IPS-15b (cell line): ENCODE measurements around the gene TCEAL4.
"Not testable (repeated sequence)": the region's sequence is repeated elsewhere in the genome, so short reads cannot be mapped to it uniquely, and the experiment has no call there.

Experiments used
- H3K27me3 ChIP-seq: one replicate; pipeline ENCODE4 v1.6.1; 2013; ENCODE audit warnings: low read length; ENCODE audit not compliant: control insufficient read depth, insufficient read depth
- H3K36me3 ChIP-seq: one replicate; pipeline ENCODE4 v1.6.1; 2013; ENCODE audit warnings: low read length; ENCODE audit not compliant: control insufficient read depth, insufficient read depth
- H3K4me1 ChIP-seq: one replicate; pipeline ENCODE4 v1.6.1; 2013; ENCODE audit warnings: mild to moderate bottlenecking, low read length; ENCODE audit not compliant: control insufficient read depth, insufficient read depth
- H3K4me3 ChIP-seq: one replicate; pipeline ENCODE4 v1.5.1; 2013; ENCODE audit warnings: low read depth, low read length
- H3K9ac ChIP-seq: one replicate; pipeline ENCODE4 v1.6.1; 2013; ENCODE audit warnings: low read depth, mild to moderate bottlenecking, low read length
- H3K9me3 ChIP-seq: one replicate; pipeline ENCODE4 v1.6.1; 2013; ENCODE audit warnings: mild to moderate bottlenecking, low read length; ENCODE audit not compliant: control insufficient read depth, insufficient read depth

Gene TCEAL4

GRCh38 chrX:103595202-103595601, 9.9 kb downstream of the TCEAL4 start:
- not testable (repeated sequence) for H3K9ac ChIP-seq, H3K4me1 ChIP-seq, H3K27me3 ChIP-seq, H3K9me3 ChIP-seq, H3K4me3 ChIP-seq, H3K36me3 ChIP-seq

DNA sequence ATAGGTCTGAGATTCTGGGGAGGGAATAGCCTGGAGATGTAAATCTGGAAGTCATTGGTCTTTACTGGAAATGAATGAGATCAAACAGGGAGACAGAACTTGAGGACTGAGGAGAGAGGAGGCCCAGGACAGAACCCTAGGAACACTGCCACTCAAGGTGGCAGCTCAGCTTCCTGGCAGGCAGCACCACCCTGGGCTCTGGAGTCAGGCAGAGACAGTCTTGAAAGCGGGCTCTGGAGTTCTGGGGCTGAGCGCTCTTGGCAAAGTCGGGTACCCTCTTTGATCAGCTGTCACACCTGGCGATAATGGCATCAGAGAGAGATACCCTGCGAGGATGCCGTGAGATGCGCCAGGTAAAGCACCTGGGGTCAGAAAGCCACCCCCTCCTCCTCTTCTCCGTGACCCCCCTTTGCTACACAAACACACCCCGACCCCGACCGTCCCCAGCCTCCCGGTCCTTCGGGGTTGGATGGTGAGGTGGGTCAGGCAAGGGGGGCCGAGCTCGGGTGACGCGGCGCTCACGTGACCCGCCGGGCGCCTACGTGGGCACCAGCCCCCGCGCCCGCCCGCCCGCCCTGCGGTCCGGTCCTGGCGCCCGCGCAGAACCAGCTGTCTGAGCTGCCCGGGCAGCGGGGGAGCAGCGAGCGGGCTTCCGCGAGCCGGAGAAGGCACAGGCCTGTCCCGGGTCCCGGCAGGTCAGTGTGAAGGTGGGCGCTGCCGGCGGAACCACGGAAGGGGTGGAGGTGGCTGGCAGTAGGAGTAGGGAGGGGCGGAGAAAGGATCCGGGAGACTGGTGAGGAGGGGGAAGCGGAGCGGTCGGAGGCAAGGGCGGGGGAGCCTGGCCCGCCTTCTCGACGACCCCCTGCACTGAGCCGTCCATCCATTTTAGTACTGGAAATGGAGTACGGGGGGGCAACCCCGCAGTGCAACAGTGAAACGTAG, 22.3 kb downstream of the TCEAL4 start, which contains the start of gene TCEAL3:
TSS of gene TCEAL3 (plus strand) at position 600 of the 942 bp plus-strand sequence. CDS start 1,102 bp downstream, outside the sequence.
- Histone ChIP-seq H3K4me1 (peaks cover 3% of the 10 kb centered on the region), H3K9me3 (no peaks in the 10 kb centered on the region), H3K36me3 (no peaks in the 10 kb centered on the region), H3K4me3 (peak within 1 kb of the TSS; percentile 79), H3K27me3 (peaks cover 8% of the 10 kb centered on the region), H3K9ac (peak within 1 kb of the TSS; percentile 62)

GRCh38 chrX:103608306-103608963, 23.1 kb downstream of the TCEAL4 start:
- H3K9ac ChIP-seq, result peak overlapping the region; percentile 50
- no peaks in the 10 kb centered on the region for H3K9me3 ChIP-seq
- H3K4me3 ChIP-seq, result peak overlapping the region; percentile 79
- H3K4me1 ChIP-seq, result peaks cover 3% of the 10 kb centered on the region
- peaks cover 8% of the 10 kb centered on the region for H3K27me3 ChIP-seq
- no peaks in the 10 kb centered on the region for H3K36me3 ChIP-seq

- H3K9me3 ChIP-seq, result no peaks in the 10 kb centered on the region
- H3K4me3 ChIP-seq, result no peak overlapping the region
- H3K4me1 ChIP-seq, result peaks cover 3% of the 10 kb centered on the region
- H3K27me3 ChIP-seq, result peaks cover 8% of the 10 kb centered on the region
- no peaks in the 10 kb centered on the region for H3K36me3 ChIP-seq
- H3K9ac ChIP-seq, result no peak overlapping the region
Measured at GRCh38 chrX:103610282-103610681, 25.0 kb downstream of the TCEAL4 start.

DNA sequence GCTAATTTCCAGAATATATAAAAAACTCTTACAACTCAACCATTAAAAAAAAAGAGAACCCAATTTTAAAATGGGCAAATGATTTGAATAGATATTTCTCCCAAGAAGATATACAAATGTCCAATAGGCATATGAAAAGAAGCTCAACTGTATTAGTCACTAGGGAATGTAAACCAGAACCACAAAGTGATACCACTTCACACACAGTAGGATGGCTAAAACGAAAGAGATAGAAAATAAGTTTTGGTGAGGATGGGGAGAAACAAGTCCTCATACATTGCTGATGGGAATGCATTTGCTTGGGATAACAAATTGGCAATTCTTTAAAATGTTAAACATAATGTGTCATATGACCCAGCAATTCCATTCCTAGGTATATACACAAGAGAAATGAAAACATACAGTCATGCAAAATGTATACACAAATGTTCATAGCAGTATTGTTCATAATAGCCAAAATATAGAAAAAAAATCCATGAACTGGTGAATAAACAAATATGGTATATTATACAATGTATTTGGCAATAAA, 28.1 kb downstream of the TCEAL4 start:
- no peak overlapping the region for H3K4me3 ChIP-seq
- no peaks in the 10 kb centered on the region for H3K36me3 ChIP-seq
- no peak overlapping the region for H3K9ac ChIP-seq
- H3K27me3 ChIP-seq, result no peaks in the 10 kb centered on the region
- H3K4me1 ChIP-seq, result peaks cover 16% of the 10 kb centered on the region
- H3K9me3 ChIP-seq, result no peaks in the 10 kb centered on the region

DNA sequence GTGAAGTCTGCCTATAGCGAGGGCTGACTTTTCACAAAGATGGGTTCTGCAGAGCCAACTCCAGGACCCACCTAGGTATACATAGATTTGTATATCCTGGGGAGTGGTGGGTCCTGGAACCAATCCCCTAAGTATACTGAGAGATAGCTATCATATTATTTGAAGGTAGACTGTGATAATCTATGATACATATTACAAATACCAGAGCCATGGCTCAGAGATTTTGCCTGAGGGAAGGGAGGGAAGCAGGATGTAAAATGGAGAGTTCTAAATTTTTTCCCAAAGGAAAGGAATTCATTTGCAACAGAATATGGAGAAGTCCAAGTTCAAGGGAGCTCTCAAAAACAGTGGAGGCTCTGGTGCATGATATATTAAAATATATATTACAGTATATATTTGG, 29.7 kb downstream of the TCEAL4 start:
- Histone ChIP-seq H3K4me3 (no peak overlapping the region), H3K9me3 (no peaks in the 10 kb centered on the region), H3K36me3 (no peaks in the 10 kb centered on the region), H3K9ac (no peak overlapping the region), H3K27me3 (no peaks in the 10 kb centered on the region), H3K4me1 (peaks cover 16% of the 10 kb centered on the region)

GRCh38 chrX:103615781-103616371, 30.6 kb downstream of the TCEAL4 start:
- Histone ChIP-seq H3K9ac (no peak overlapping the region), H3K36me3 (no peaks in the 10 kb centered on the region), H3K4me1 (peaks cover 16% of the 10 kb centered on the region), H3K27me3 (no peaks in the 10 kb centered on the region), H3K9me3 (no peaks in the 10 kb centered on the region), H3K4me3 (no peak overlapping the region)

DNA sequence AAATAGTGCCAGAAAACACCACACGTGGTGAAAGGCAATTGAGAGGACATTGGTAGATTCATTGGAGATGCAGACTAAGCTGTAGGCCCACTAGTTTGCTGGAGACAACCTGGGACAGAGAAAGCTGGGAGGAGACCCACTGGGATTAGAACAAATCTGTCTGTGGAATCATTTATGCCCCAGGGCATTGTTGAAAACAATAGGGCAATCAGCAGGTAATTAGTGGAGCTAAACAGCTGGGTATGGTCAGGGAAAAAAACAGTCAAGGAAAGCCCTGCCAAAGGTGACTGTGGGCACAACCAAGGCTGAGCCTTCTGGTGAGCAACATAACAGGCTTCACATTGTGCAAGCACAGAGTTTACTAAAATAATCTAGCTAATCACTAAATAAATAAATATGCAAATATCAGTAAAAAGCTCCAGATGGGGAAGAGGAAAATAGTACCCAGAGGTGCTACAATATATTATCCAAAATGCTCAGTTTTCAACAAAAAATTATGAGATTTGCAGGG, 31.4 kb downstream of the TCEAL4 start:
- no peaks in the 10 kb centered on the region for H3K27me3 ChIP-seq
- no peaks in the 10 kb centered on the region for H3K36me3 ChIP-seq
- H3K4me1 ChIP-seq, result peaks cover 16% of the 10 kb centered on the region
- H3K4me3 ChIP-seq, result no peak overlapping the region
- no peaks in the 10 kb centered on the region for H3K9me3 ChIP-seq
- H3K9ac ChIP-seq, result no peak overlapping the region

- Histone ChIP-seq H3K9me3 (no peaks in the 10 kb centered on the region), H3K4me3 (no peak overlapping the region), H3K36me3 (no peaks in the 10 kb centered on the region), H3K4me1 (peaks cover 2% of the 10 kb centered on the region), H3K27me3 (no peaks in the 10 kb centered on the region), H3K9ac (no peak overlapping the region)
Measured at GRCh38 chrX:103624111-103624510, 38.8 kb downstream of the TCEAL4 start.

- peaks cover 2% of the 10 kb centered on the region for H3K4me1 ChIP-seq
- no peaks in the 10 kb centered on the region for H3K9me3 ChIP-seq
- H3K27me3 ChIP-seq, result no peaks in the 10 kb centered on the region
- H3K9ac ChIP-seq, result no peak overlapping the region
- H3K4me3 ChIP-seq, result no peak overlapping the region
- no peaks in the 10 kb centered on the region for H3K36me3 ChIP-seq
Measured at GRCh38 chrX:103626855-103627254, 41.5 kb downstream of the TCEAL4 start.
